ENCODE results near the gene RAP1B. TPM values are rescaled to one million over a fixed set of nuclear protein-coding genes. Genes with fewer than 3 reads are reported as not detected.
A peak's percentile ranks its signal among the peaks of the same experiment; 100 is the strongest.

RAP1B gene
- total and polyA plus RNA-seq, 2 of the 4 experiments (the other 2 are of a cell fraction) = 159 to 200 TPM

DNA sequence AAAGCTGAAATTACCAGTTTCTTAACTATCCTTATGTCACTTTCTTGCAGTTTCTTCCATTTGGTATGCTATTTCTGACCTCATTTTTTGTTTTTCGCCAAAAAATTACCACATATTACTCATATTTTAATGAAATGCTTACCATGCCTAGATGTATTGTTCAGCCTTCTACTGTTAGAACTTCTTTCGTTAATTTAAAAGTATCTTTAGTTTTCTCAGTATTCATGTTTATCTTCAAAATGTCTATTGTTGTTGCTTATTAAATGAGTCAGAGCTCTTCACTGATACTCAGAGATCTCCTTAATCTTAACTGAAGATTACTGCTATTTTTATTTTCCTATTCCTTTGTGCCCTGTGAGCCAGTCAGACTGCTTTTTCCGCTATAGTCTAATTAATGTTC lies 20.5 kb downstream of the RAP1B start:
- Histone ChIP-seq H3K27ac (ENCODE audit: insufficient read depth, low read length) (no peak overlapping the region), H4K8ac (ENCODE audit: low read depth in 2 of 2, low read length in 2 of 2) (no peak overlapping the region), H3K9ac (ENCODE audit: low read depth, low read length) (no peak overlapping the region), H3K14ac (replicated peaks; ENCODE audit: low read depth, low read length) (no peak overlapping the region), H2BK5ac (ENCODE audit: low read depth, low read length, poor library complexity, severe bottlenecking) (peak overlapping the region; percentile 21), H2BK20ac (ENCODE audit: low read depth, low read length) (no peak overlapping the region), H3K56ac (ENCODE audit: extremely low read depth, insufficient read depth, low read length) (no peak overlapping the region), H2AK5ac (ENCODE audit: low read depth, low read length) (no peak overlapping the region), H2AK9ac (replicated peaks; ENCODE audit: low read depth, low read length, poor library complexity) (no peak overlapping the region), H3K23ac (ENCODE audit: low read depth, low read length) (no peak overlapping the region), H3K36me3 (ENCODE audit: control insufficient read depth, insufficient read depth, low read length) (peaks cover 13% of the 10 kb centered on the region), H3K9me3 (ENCODE audit: control insufficient read depth, insufficient read depth, low read length) (peaks cover 3% of the 10 kb centered on the region; the same call in 1 of the 2 replicates), H3K4me2 (ENCODE audit: low read depth, low read length) (no peak overlapping the region), H3K4ac (ENCODE audit: low read depth, low read length) (no peak overlapping the region), H2BK15ac (ENCODE audit: low read depth, low read length) (no peak overlapping the region), H2AFZ (replicated peaks; ENCODE audit: low read length, poor library complexity) (no peak overlapping the region), H3K18ac (ENCODE audit: low read depth, low read length) (no peak overlapping the region), H3K4me3 (ENCODE audit: insufficient read depth, low read depth, low read length) (no peak overlapping the region), H3K4me1 (ENCODE audit: control insufficient read depth, insufficient read depth, low read length) (peaks cover 5% of the 10 kb centered on the region), H3K9me1 (ENCODE audit: insufficient read depth, low read length) (peaks cover 5% of the 10 kb centered on the region; the same call in 1 of the 2 replicates), H4K91ac (ENCODE audit: insufficient read depth, low read depth, low read length) (no peak overlapping the region), H3K27me3 (ENCODE audit: control insufficient read depth, insufficient read depth, low read length) (no peaks in the 10 kb centered on the region), H2BK120ac (ENCODE audit: low read depth, low read length) (no peak overlapping the region), H4K20me1 (ENCODE audit: insufficient read depth, low read length) (peaks cover 88% of the 10 kb centered on the region), H3K79me1 (ENCODE audit: low read depth in 1 of 2, low read length in 2 of 2) (peaks cover 5 to 58% of the 10 kb centered on the region in 2 experiments; a peak in 3 of 4 replicates), H4K5ac (ENCODE audit: low read depth, low read length) (no peak overlapping the region)
- dilution Hi-C loops (cut with HindIII; ENCODE audit: low sequenced_read_pairs, unreplicated experiment) (no loop called here), intact Hi-C loops (cut with micrococcal nuclease) (no loop called here), in situ Hi-C loops (cut with MboI; ENCODE audit: low sequenced_read_pairs) (no loop called here)
- DNase-seq (peak; percentile 22), ATAC-seq (ENCODE audit: low read depth) (peak; percentile 17; the same call in 1 of the 2 replicates)
- no CpG with 5 or more reads among the region's 3 CpGs for WGBS, 2 experiments (ENCODE audit: extremely low coverage in 2 of 2, insufficient read length in 1 of 2)
- BruUV-seq (replicated peaks) = no TSS peak
- CTCF ChIA-PET = no interaction called here
- TF ChIP-seq NFE2L2 (IDR thresholded peaks at IDR 0.05; ENCODE audit: low read depth, low read length) = no peak
- no peak for TF ChIP-seq MAZ (IDR thresholded peaks at IDR 0.05; ENCODE audit: borderline replicate concordance, low read depth, low read length)
- no peak for TF ChIP-seq POLR2A (IDR thresholded peaks at IDR 0.05; ENCODE audit: low read depth, low read length)
- no peak for TF ChIP-seq RAD21 (IDR thresholded peaks at IDR 0.05; ENCODE audit: low read length)
- TF ChIP-seq MAFK (IDR thresholded peaks at IDR 0.05; ENCODE audit: low read depth, low read length) = no peak
- TF ChIP-seq SMC3 (IDR thresholded peaks at IDR 0.05; ENCODE audit: low read depth, low read length) = no peak
- TF ChIP-seq, protein P1, sequence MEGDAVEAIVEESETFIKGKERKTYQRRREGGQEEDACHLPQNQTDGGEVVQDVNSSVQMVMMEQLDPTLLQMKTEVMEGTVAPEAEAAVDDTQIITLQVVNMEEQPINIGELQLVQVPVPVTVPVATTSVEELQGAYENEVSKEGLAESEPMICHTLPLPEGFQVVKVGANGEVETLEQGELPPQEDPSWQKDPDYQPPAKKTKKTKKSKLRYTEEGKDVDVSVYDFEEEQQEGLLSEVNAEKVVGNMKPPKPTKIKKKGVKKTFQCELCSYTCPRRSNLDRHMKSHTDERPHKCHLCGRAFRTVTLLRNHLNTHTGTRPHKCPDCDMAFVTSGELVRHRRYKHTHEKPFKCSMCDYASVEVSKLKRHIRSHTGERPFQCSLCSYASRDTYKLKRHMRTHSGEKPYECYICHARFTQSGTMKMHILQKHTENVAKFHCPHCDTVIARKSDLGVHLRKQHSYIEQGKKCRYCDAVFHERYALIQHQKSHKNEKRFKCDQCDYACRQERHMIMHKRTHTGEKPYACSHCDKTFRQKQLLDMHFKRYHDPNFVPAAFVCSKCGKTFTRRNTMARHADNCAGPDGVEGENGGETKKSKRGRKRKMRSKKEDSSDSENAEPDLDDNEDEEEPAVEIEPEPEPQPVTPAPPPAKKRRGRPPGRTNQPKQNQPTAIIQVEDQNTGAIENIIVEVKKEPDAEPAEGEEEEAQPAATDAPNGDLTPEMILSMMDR (conservative IDR thresholded peaks at IDR 0.05; ENCODE audit: low read depth, low read length) = no peak
- no peak for TF ChIP-seq RCOR1 (IDR thresholded peaks at IDR 0.05; ENCODE audit: insufficient replicate concordance, low read length)
- POLR2A ChIA-PET (ENCODE audit: unreplicated experiment) = interaction anchor here (0.6 kb wide), 1 partner anchor 1196 kb away, joined by 3 read pairs; no protein-coding TSS in a partner anchor

Data from IMR-90 (cell line).